SK-N-SH (cell line): ENCODE data around the gene RAB30. TPM values are rescaled to one million over a fixed set of nuclear protein-coding genes. Genes with fewer than 3 reads are reported as not detected.
A peak's percentile ranks its signal among the peaks of the same experiment; 100 is the strongest.
"Not testable (repeated sequence)": the region's sequence is repeated elsewhere in the genome, so short reads cannot be mapped to it uniquely, and the experiment has no call there.

ENCODE experiments used
- CTCF ChIA-PET: fragments of 300-600, 350-600 bp; formaldehyde crosslinking; extraction: SDS; loops from one replicate; lab custom pipeline; 2021; lab: Yijun Ruan, JAX
- POLR2A ChIA-PET: fragments of 350-600 bp; sonication (Branson Sonifier 250); formaldehyde crosslinking; extraction: SDS; loops from one replicate; lab custom pipeline; 2020; ENCODE audit warnings: antibody characterized with exemption, inconsistent platforms; lab: Yijun Ruan, JAX
- DNase-seq: peaks from one replicate; pipeline ENCODE4 v3.0.0; 2012
- H2AFZ ChIP-seq: fragments of 200-600 bp; sonication (generic); 2 replicates; pipeline ENCODE4 v1.8.1; 2016; ENCODE audit warnings: antibody characterized with exemption, mild to moderate bottlenecking, low read depth
- H3F3A ChIP-seq: fragments of 200-600 bp; sonication (generic); replicated peaks from 2 replicates; pipeline ENCODE3; 2016; ENCODE audit warnings: antibody characterized with exemption, mild to moderate bottlenecking; ENCODE audit not compliant: insufficient read depth
- H3K27ac ChIP-seq, 2 experiments: fragments of 200-500 bp in 1 of 2; fragments of 200-600 bp in 1 of 2; sonication (Bioruptor generic) in 1 of 2; sonication (generic), shearing (Covaris generic) in 1 of 2; 2 replicates each; pipeline versions ENCODE4 v1.5.1 to v1.6.1; 2014 to 2016; ENCODE audit warnings: low read depth in 2 of 2, inconsistent platforms in 1 of 2, low read length in 1 of 2, mild to moderate bottlenecking in 1 of 2, mixed read lengths in 1 of 2
- H3K27me3 ChIP-seq: fragments of 200-600 bp; sonication (generic), shearing (Covaris generic); 2 replicates; pipeline ENCODE4 v1.6.1; 2016; ENCODE audit warnings: mixed run types; ENCODE audit not compliant: insufficient read depth
- H3K36me3 ChIP-seq, 2 experiments: fragments of 200-500 bp in 1 of 2; fragments of 200-600 bp in 1 of 2; sonication (Bioruptor generic) in 1 of 2; sonication (generic) in 1 of 2; replicated peaks in 1 of 2; 2 replicates each; pipeline versions ENCODE3 to v1.5.1; 2014 to 2016; ENCODE audit warnings: low read length in 1 of 2, mild to moderate bottlenecking in 1 of 2; ENCODE audit not compliant: insufficient read depth in 2 of 2, control insufficient read depth in 1 of 2
- H3K4me1 ChIP-seq, 2 experiments: fragments of 200-500 bp in 1 of 2; fragments of 200-600 bp in 1 of 2; sonication (Bioruptor generic) in 1 of 2; sonication (generic), shearing (Covaris generic) in 1 of 2; 2 replicates each; pipeline versions ENCODE4 v1.5.1 to v1.6.1; 2014 to 2016; ENCODE audit warnings: low read depth in 1 of 2, low read length in 1 of 2, mixed run types in 1 of 2; ENCODE audit not compliant: insufficient read depth in 2 of 2, control insufficient read depth in 1 of 2
- H3K4me2 ChIP-seq: fragments of 200-600 bp; sonication (generic), shearing (Covaris generic); 2 replicates; pipeline ENCODE4 v1.6.1; 2017; ENCODE audit warnings: mixed run types
- H3K4me3 ChIP-seq, 2 experiments: fragments of 200-500 bp in 1 of 2; fragments of 200-600 bp in 1 of 2; sonication (Bioruptor generic) in 1 of 2; sonication (generic), shearing (Covaris generic) in 1 of 2; 2 replicates each; pipeline versions ENCODE4 v1.5.1 to v1.8.1; 2014 to 2016; ENCODE audit warnings: low read depth in 2 of 2, inconsistent platforms in 1 of 2, low read length in 1 of 2, mild to moderate bottlenecking in 1 of 2, mixed read lengths in 1 of 2, moderate library complexity in 1 of 2
- H3K79me2 ChIP-seq: fragments of 200-600 bp; sonication (generic); 2 replicates; pipeline ENCODE4 v1.8.1; 2017; ENCODE audit warnings: mild to moderate bottlenecking; ENCODE audit not compliant: insufficient read depth
- H3K9ac ChIP-seq: fragments of 200-600 bp; sonication (generic); 2 replicates; pipeline ENCODE4 v1.6.1; 2017; ENCODE audit warnings: mixed run types
- H3K9me2 ChIP-seq: fragments of 200-600 bp; sonication (generic); 2 replicates; pipeline ENCODE4 v1.6.1; 2017; ENCODE audit warnings: mixed run types
- H3K9me3 ChIP-seq: fragments of 200-600 bp; sonication (generic); 2 replicates; pipeline ENCODE4 v1.6.1; 2017; ENCODE audit warnings: mixed run types, mild to moderate bottlenecking, moderate library complexity
- H4K20me1 ChIP-seq: fragments of 200-600 bp; sonication (generic); 2 replicates; pipeline ENCODE4 v1.6.1; 2017; ENCODE audit warnings: mild to moderate bottlenecking, mixed run types; ENCODE audit not compliant: insufficient read depth
- CTCF ChIP-seq: fragments of 200-600 bp; sonication (generic); IDR thresholded peaks from 2 replicates; pipeline ENCODE4 v1.6.1; 2017; ENCODE audit warnings: antibody characterized with exemption, mild to moderate bottlenecking, moderate library complexity
- IRF3 ChIP-seq: fragments of 150-350 bp; IDR thresholded peaks from 2 replicates; pipeline ENCODE4 v1.6.1; 2016; ENCODE audit warnings: mild to moderate bottlenecking, low read depth, low read length
- JUND ChIP-seq: IDR thresholded peaks from 2 replicates; pipeline ENCODE4 v1.4.0; 2012
- MXI1 ChIP-seq: IDR thresholded peaks from 2 replicates; pipeline ENCODE4 v1.6.1; 2012; ENCODE audit warnings: mild to moderate bottlenecking, low read depth, low read length, improper control_type of control experiment
- RCOR1 ChIP-seq: fragments of 150-350 bp; IDR thresholded peaks from 2 replicates; pipeline ENCODE4 v1.6.1; 2017; ENCODE audit warnings: antibody characterized with exemption, low read length
- SIN3A ChIP-seq: IDR thresholded peaks from 2 replicates; pipeline ENCODE4 v1.6.1; 2012; ENCODE audit warnings: low read depth, mild to moderate bottlenecking, low read length, moderate library complexity, borderline replicate concordance
- WGBS: methylation state at CpG from one replicate; pipeline ENCODE4 v1.1.6; 2017; ENCODE audit warnings: low lambda C conversion rate; 5-methylcytosine and 5-hydroxymethylcytosine counted together
- polyA plus RNA-seq, 3 experiments: library from polyadenylated mRNA; depleted of rRNA; stranded (reverse); fragments of >200 nt; gene quantifications; 2 replicates each; pipeline ENCODE4 v1.2.3, GENCODE V29; 2012

The RAB30 gene
- polyA plus RNA-seq, 1 of the 3 experiments (the other 2 are of a cell fraction), result 3.3 TPM

- POLR2A ChIA-PET, H3F3A ChIP-seq, H3K27me3 ChIP-seq, H3K27ac ChIP-seq, H3K9me3 ChIP-seq, H3K79me2 ChIP-seq, H3K4me3 ChIP-seq, CTCF ChIA-PET, H3K9me2 ChIP-seq, H3K4me2 ChIP-seq, DNase-seq, H2AFZ ChIP-seq, H3K36me3 ChIP-seq, H4K20me1 ChIP-seq, H3K9ac ChIP-seq, H3K4me1 ChIP-seq: not testable (repeated sequence)
- WGBS, result 96% methylated on average over 31 of the region's 60 CpGs
These were observed 101.1 kb downstream of the RAB30 start for GRCh38 chr11:82970507-82971083.

- Histone ChIP-seq H3K4me3 (no peak overlapping the region), H3K9ac (no peak overlapping the region), H3K36me3 (no peaks in the 10 kb centered on the region), H3K27ac (no peak overlapping the region), H3F3A (no peaks in the 10 kb centered on the region), H3K79me2 (no peaks in the 10 kb centered on the region), H3K9me2 (no peaks in the 10 kb centered on the region), H3K27me3 (no peaks in the 10 kb centered on the region), H4K20me1 (no peaks in the 10 kb centered on the region), H3K4me2 (no peak overlapping the region), H3K9me3 (no peaks in the 10 kb centered on the region), H2AFZ (peak overlapping the region; percentile 21; the same call in 1 of the 2 replicates), H3K4me1 (no peaks in the 10 kb centered on the region)
- WGBS, result 78% methylated on average over 4 of the region's 4 CpGs
- TF ChIP-seq JUND, result no peak
- no peak for TF ChIP-seq SIN3A
- no peak for TF ChIP-seq RCOR1
- DNase-seq, result no peak
- POLR2A ChIA-PET, result no interaction called here
- CTCF ChIA-PET, result no interaction called here
These were observed 101.9 kb downstream of the RAB30 start for GRCh38 chr11:82969811-82970210.

- no peak overlapping the region for H3K27ac ChIP-seq
- POLR2A ChIA-PET, result no interaction called here
- no peaks in the 10 kb centered on the region for H3K9me3 ChIP-seq
- no peaks in the 10 kb centered on the region for H3K36me3 ChIP-seq
- no peak overlapping the region for H2AFZ ChIP-seq
- TF ChIP-seq MXI1, result no peak
- no peak for TF ChIP-seq IRF3
- no peak for TF ChIP-seq CTCF
- no peaks in the 10 kb centered on the region for H3K27me3 ChIP-seq
- H3K9me2 ChIP-seq, result no peaks in the 10 kb centered on the region
- no peak overlapping the region for H3K4me3 ChIP-seq
- WGBS, result 63% methylated on average over 4 of the region's 4 CpGs
- H3K4me1 ChIP-seq, result no peaks in the 10 kb centered on the region
- no peak overlapping the region for H3K9ac ChIP-seq
- no peaks in the 10 kb centered on the region for H3K79me2 ChIP-seq
- no peaks in the 10 kb centered on the region for H4K20me1 ChIP-seq
- no peaks in the 10 kb centered on the region for H3F3A ChIP-seq
- DNase-seq, result no peak
- CTCF ChIA-PET, result no interaction called here
- H3K4me2 ChIP-seq, result no peak overlapping the region
These were observed 104.3 kb downstream of the RAB30 start for GRCh38 chr11:82967381-82967780.

GRCh38 chr11:82962021-82962420, 109.7 kb downstream of the RAB30 start:
- CTCF ChIA-PET, H3K36me3 ChIP-seq, H3K4me3 ChIP-seq, H3K9me3 ChIP-seq, DNase-seq, H3K9ac ChIP-seq, H4K20me1 ChIP-seq, H3K4me1 ChIP-seq, H3K4me2 ChIP-seq, H3K27me3 ChIP-seq, H3K9me2 ChIP-seq, H3K79me2 ChIP-seq, H3F3A ChIP-seq, H2AFZ ChIP-seq, H3K27ac ChIP-seq: not testable (repeated sequence)
- POLR2A ChIA-PET, result interaction anchor here (1.2 kb wide), 1 partner anchor 10 kb away, joined by 3 read pairs; no protein-coding TSS in a partner anchor
